Measurements from ENCODE around the gene MAP2K1.

DNA sequence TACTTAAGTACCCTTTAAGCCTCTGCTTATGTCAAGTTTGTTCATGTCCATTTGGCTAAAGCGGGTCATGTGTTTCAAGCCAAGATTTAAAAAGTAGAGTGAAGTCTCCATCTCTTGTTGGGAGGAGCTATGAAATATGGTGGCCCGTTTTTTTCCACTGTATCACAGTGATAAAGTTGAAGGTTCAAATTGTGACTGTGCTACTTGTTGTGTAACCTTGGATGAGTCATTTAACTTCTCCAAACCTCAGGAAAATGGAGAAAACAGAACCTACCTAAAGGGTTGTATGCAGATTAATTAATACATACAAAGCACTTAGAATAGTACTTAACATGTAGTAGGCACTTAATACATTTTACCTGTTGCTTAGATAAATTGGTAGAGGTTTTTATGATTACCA is 67.4 kb downstream of the MAP2K1 start:
- TF ChIP-seq BHLHE40 (IDR thresholded peaks at IDR 0.05; ENCODE audit: low read length) (no peak), TGIF2 (CRISPR knock-in tag; IDR thresholded peaks at IDR 0.05) (no peak), ZNF24 (IDR thresholded peaks at IDR 0.05) (no peak), RAD21 (CRISPR knock-in tag; conservative IDR thresholded peaks at IDR 0.05 in 1 of 2, IDR thresholded peaks at IDR 0.05 in 1 of 2) (no peak)
- TF ChIP-seq, protein P1, sequence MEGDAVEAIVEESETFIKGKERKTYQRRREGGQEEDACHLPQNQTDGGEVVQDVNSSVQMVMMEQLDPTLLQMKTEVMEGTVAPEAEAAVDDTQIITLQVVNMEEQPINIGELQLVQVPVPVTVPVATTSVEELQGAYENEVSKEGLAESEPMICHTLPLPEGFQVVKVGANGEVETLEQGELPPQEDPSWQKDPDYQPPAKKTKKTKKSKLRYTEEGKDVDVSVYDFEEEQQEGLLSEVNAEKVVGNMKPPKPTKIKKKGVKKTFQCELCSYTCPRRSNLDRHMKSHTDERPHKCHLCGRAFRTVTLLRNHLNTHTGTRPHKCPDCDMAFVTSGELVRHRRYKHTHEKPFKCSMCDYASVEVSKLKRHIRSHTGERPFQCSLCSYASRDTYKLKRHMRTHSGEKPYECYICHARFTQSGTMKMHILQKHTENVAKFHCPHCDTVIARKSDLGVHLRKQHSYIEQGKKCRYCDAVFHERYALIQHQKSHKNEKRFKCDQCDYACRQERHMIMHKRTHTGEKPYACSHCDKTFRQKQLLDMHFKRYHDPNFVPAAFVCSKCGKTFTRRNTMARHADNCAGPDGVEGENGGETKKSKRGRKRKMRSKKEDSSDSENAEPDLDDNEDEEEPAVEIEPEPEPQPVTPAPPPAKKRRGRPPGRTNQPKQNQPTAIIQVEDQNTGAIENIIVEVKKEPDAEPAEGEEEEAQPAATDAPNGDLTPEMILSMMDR (IDR thresholded peaks at IDR 0.05 in 2 of 3, conservative IDR thresholded peaks at IDR 0.05 in 1 of 3; ENCODE audit: insufficient read depth in 2 of 3, low read depth in 1 of 3, low read length in 3 of 3) = no peak
- TF ChIP-seq, protein P2, sequence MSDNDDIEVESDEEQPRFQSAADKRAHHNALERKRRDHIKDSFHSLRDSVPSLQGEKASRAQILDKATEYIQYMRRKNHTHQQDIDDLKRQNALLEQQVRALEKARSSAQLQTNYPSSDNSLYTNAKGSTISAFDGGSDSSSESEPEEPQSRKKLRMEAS (CRISPR knock-in tag; IDR thresholded peaks at IDR 0.05) = no peak
